Measurements from ENCODE around the gene BANF2. TPM values are rescaled to one million over a fixed set of nuclear protein-coding genes. Genes with fewer than 3 reads are reported as not detected.

The BANF2 gene
- total RNA-seq, 1 experiment from 2014 or later = not detected

- Mint-ChIP-seq H3K9me3 (no peaks in the 10 kb centered on the region), H3K36me3 (ENCODE audit: insufficient read depth in 1 of 3, low read depth in 3 of 3) (peaks cover under 1 to 6% (median 4%) of the 10 kb centered on the region in 3 experiments; a peak in 3 of 7 replicates), H3K27ac (peak overlapping the region in 2 of 3 experiments; percentile 9 to 21; a peak in 4 of 7 replicates), H3K27me3 (ENCODE audit: low read depth) (no peaks in the 10 kb centered on the region), H3K4me3 (no peak overlapping the region), H3K4me1 (peaks cover 31 to 43% of the 10 kb centered on the region in 2 experiments)
- no peak overlapping the region for H4K5ac ChIP-seq (ENCODE audit: insufficient read length, low read depth, low read length)
- no peak overlapping the region for H3K14ac ChIP-seq (ENCODE audit: insufficient read depth, low read length)
- no peak overlapping the region for H3K27ac ChIP-seq (ENCODE audit: insufficient read length, low read depth, low read length)
- no peak overlapping the region for H2AK5ac ChIP-seq (ENCODE audit: insufficient read length, low read length)
- no peaks in the 10 kb centered on the region for H3K27me3 ChIP-seq (ENCODE audit: insufficient read depth, low read length)
- no peaks in the 10 kb centered on the region for H4K20me1 ChIP-seq (ENCODE audit: control insufficient read depth, insufficient read depth, insufficient read length)
- H3K79me2 ChIP-seq (ENCODE audit: insufficient read depth, low read length) = peaks cover 21% of the 10 kb centered on the region; the same call in 1 of the 2 replicates
- no peak overlapping the region for H3T11ph ChIP-seq (ENCODE audit: low read length)
- no peak for DNase-seq
- H3K9me3 ChIP-seq (ENCODE audit: control insufficient read depth, low read depth, low read length) = no peaks in the 10 kb centered on the region
- no peak overlapping the region for H2AFZ ChIP-seq (ENCODE audit: low read length)
- no peak overlapping the region for H2BK5ac ChIP-seq (ENCODE audit: insufficient read length, low read length)
- no peak overlapping the region for H3K23ac ChIP-seq (ENCODE audit: insufficient read length, low read depth, low read length)
- no peak overlapping the region for H3K56ac ChIP-seq (ENCODE audit: insufficient read length, low read depth, low read length)
- H2BK12ac ChIP-seq (ENCODE audit: insufficient read length, low read depth, low read length) = no peak overlapping the region
- no peaks in the 10 kb centered on the region for H3K23me2 ChIP-seq (ENCODE audit: insufficient read length, low read depth, low read length, poor library complexity, severe bottlenecking)
- H2BK120ac ChIP-seq (ENCODE audit: low read depth, low read length, poor library complexity, severe bottlenecking) = no peak overlapping the region
- WGBS (ENCODE audit: extremely low coverage, insufficient read length, low lambda C conversion rate) = no CpG with 5 or more reads among the region's 3 CpGs
- H2BK20ac ChIP-seq (ENCODE audit: low read depth, low read length, poor library complexity, severe bottlenecking) = no peak overlapping the region
- H2BK15ac ChIP-seq (ENCODE audit: low read depth, low read length) = no peak overlapping the region
- H3K79me1 ChIP-seq (ENCODE audit: insufficient read depth, low read depth, low read length, poor library complexity, severe bottlenecking) = peaks cover 10% of the 10 kb centered on the region
- no peak overlapping the region for H4K8ac ChIP-seq (replicated peaks; ENCODE audit: insufficient read length, low read depth, low read length)
- no peak overlapping the region for H3K4me2 ChIP-seq (ENCODE audit: insufficient read depth, insufficient read length, low read length)
- no peak for TF ChIP-seq CTCF (conservative IDR thresholded peaks at IDR 0.05)
- no peak overlapping the region for H3K9ac ChIP-seq (ENCODE audit: extremely low read depth, insufficient read length, low read length)
- no peak overlapping the region for H3K4ac ChIP-seq (ENCODE audit: low read depth, low read length)
- no peak overlapping the region for H4K91ac ChIP-seq (ENCODE audit: insufficient read length, low read depth, low read length)
- H3K18ac ChIP-seq (ENCODE audit: insufficient read length, low read depth, low read length) = no peak overlapping the region
- H3K4me1 ChIP-seq (ENCODE audit: insufficient read depth, low read length) = peaks cover 2% of the 10 kb centered on the region
These were observed 32.3 kb upstream of the BANF2 start for GRCh38 chr20:17667445-17667844.
